ENCODE data around the gene HIC1. TPM values are rescaled to one million over a fixed set of nuclear protein-coding genes. Genes with fewer than 3 reads are reported as not detected.

Gene HIC1
- total RNA-seq, 1 experiment from 2014 or later = 1.4 TPM

GRCh38 chr17:2108170-2108569 is 53.3 kb downstream of the HIC1 start:
- Histone ChIP-seq H3K9me3 (ENCODE audit: control insufficient read depth, insufficient read depth, low read depth, low read length) (no peaks in the 10 kb centered on the region), H3K4me1 (ENCODE audit: control insufficient read depth, insufficient read depth, low read length) (no peaks in the 10 kb centered on the region), H3K36me3 (ENCODE audit: control insufficient read depth, insufficient read depth, low read length) (no peaks in the 10 kb centered on the region), H3K27ac (ENCODE audit: low read length) (no peak overlapping the region), H3K27me3 (ENCODE audit: control insufficient read depth, insufficient read depth, low read length) (no peaks in the 10 kb centered on the region), H3K4me3 (ENCODE audit: low read depth in 2 of 2, low read length in 2 of 2) (no peak overlapping the region)
- ATAC-seq (no peak), DNase-seq (ENCODE audit: low read depth, low spot score) (no peak)
- in situ Hi-C loops (cut with HindIII; ENCODE audit: low pct_unique_long_range_greater_than_20kb, low sequenced_read_pairs) = no loop called here
- TF ChIP-seq, protein P1, sequence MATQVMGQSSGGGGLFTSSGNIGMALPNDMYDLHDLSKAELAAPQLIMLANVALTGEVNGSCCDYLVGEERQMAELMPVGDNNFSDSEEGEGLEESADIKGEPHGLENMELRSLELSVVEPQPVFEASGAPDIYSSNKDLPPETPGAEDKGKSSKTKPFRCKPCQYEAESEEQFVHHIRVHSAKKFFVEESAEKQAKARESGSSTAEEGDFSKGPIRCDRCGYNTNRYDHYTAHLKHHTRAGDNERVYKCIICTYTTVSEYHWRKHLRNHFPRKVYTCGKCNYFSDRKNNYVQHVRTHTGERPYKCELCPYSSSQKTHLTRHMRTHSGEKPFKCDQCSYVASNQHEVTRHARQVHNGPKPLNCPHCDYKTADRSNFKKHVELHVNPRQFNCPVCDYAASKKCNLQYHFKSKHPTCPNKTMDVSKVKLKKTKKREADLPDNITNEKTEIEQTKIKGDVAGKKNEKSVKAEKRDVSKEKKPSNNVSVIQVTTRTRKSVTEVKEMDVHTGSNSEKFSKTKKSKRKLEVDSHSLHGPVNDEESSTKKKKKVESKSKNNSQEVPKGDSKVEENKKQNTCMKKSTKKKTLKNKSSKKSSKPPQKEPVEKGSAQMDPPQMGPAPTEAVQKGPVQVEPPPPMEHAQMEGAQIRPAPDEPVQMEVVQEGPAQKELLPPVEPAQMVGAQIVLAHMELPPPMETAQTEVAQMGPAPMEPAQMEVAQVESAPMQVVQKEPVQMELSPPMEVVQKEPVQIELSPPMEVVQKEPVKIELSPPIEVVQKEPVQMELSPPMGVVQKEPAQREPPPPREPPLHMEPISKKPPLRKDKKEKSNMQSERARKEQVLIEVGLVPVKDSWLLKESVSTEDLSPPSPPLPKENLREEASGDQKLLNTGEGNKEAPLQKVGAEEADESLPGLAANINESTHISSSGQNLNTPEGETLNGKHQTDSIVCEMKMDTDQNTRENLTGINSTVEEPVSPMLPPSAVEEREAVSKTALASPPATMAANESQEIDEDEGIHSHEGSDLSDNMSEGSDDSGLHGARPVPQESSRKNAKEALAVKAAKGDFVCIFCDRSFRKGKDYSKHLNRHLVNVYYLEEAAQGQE (IDR thresholded peaks at IDR 0.05; ENCODE audit: insufficient read depth in 1 of 2, low read depth in 2 of 2, low read length in 1 of 2) = no peak
- TF ChIP-seq SIN3A (IDR thresholded peaks at IDR 0.05; ENCODE audit: borderline replicate concordance, insufficient read depth, low read depth, low read length) (no peak), CTCF (IDR thresholded peaks at IDR 0.05) (no peak), POLR2AphosphoS5 (IDR thresholded peaks at IDR 0.05; ENCODE audit: low read depth, low read length) (no peak), TCF7L2 (IDR thresholded peaks at IDR 0.05; ENCODE audit: low read depth, low read length) (no peak)
- POLR2A ChIA-PET = no interaction called here
- BruUV-seq (replicated peaks) = no TSS peak
- CTCF ChIA-PET = no interaction called here
- intact Hi-C loops (cut with micrococcal nuclease; ENCODE audit: unreplicated experiment) = no loop called here

DNA sequence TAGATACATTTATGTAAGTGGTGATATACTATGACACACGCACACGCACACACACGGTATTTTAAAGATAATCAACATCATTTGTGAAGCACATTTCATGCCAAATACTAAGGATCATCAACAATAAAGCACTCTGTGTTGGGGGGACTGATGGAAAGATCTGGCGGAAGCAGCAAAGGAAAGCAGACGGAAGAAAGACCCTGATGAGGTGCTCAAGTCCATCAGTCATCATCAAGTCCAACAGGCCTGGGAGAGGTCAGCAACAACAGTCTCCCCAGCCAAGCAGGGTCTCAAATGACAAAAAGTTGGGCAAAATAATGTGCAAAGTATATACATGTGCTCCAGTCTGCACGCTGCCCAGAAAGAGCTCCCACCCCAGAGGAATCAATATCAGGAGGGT is 55.5 kb downstream of the HIC1 start:
- ChIA-PET POLR2A (no interaction called here), CTCF (no interaction called here)
- ATAC-seq (no peak), DNase-seq (ENCODE audit: low read depth, low spot score) (no peak)
- Histone ChIP-seq H3K4me1 (ENCODE audit: control insufficient read depth, insufficient read depth, low read length) (no peaks in the 10 kb centered on the region), H3K36me3 (ENCODE audit: control insufficient read depth, insufficient read depth, low read length) (no peaks in the 10 kb centered on the region), H3K9me3 (ENCODE audit: control insufficient read depth, insufficient read depth, low read depth, low read length) (no peaks in the 10 kb centered on the region), H3K27me3 (ENCODE audit: control insufficient read depth, insufficient read depth, low read length) (no peaks in the 10 kb centered on the region), H3K4me3 (ENCODE audit: low read depth in 2 of 2, low read length in 2 of 2) (no peak overlapping the region), H3K27ac (ENCODE audit: low read length) (no peak overlapping the region)
- TF ChIP-seq SIN3A (IDR thresholded peaks at IDR 0.05; ENCODE audit: borderline replicate concordance, insufficient read depth, low read depth, low read length) (no peak), CTCF (IDR thresholded peaks at IDR 0.05) (no peak), POLR2AphosphoS5 (IDR thresholded peaks at IDR 0.05; ENCODE audit: low read depth, low read length) (no peak), TCF7L2 (IDR thresholded peaks at IDR 0.05; ENCODE audit: low read depth, low read length) (no peak)
- TF ChIP-seq, protein P1 (IDR thresholded peaks at IDR 0.05; ENCODE audit: insufficient read depth in 1 of 2, low read depth in 2 of 2, low read length in 1 of 2) = no peak
- intact Hi-C loops (cut with micrococcal nuclease; ENCODE audit: unreplicated experiment) (no loop called here), in situ Hi-C loops (cut with HindIII; ENCODE audit: low pct_unique_long_range_greater_than_20kb, low sequenced_read_pairs) (no loop called here)
- no TSS peak for BruUV-seq (replicated peaks)
